OCI-LY1 (cell line): ENCODE measurements around the gene CCR4.
"Not testable (repeated sequence)": the region's sequence is repeated elsewhere in the genome, so short reads cannot be mapped to it uniquely, and the experiment has no call there.

Experiments
- H2AFZ ChIP-seq: fragments of 200-600 bp; sonication (generic), shearing (Covaris generic); 2 replicates; pipeline ENCODE4 v1.6.0; 2014; ENCODE audit warnings: antibody characterized with exemption, mild to moderate bottlenecking, low read length
- H3F3A ChIP-seq: fragments of 200-600 bp; sonication (generic), shearing (Covaris generic); 2 replicates; pipeline ENCODE4 v1.6.0; 2014; ENCODE audit warnings: mild to moderate bottlenecking, antibody characterized with exemption, low read length, moderate library complexity; ENCODE audit not compliant: insufficient read depth
- H3K27ac ChIP-seq: fragments of 200-600 bp; sonication (generic); 2 replicates; pipeline ENCODE4 v1.5.1; 2014; ENCODE audit warnings: low read length, mixed run types, mild to moderate bottlenecking, low read depth; ENCODE audit not compliant: poor library complexity, severe bottlenecking
- H3K27me3 ChIP-seq: fragments of 200-600 bp; sonication (generic); 2 replicates; pipeline ENCODE4 v1.6.0; 2014; ENCODE audit warnings: antibody characterized with exemption, mild to moderate bottlenecking, low read length, moderate library complexity; ENCODE audit not compliant: insufficient read depth
- H3K36me3 ChIP-seq: fragments of 200-600 bp; sonication (generic); 2 replicates; pipeline ENCODE4 v1.6.1; 2014; ENCODE audit warnings: mild to moderate bottlenecking, antibody characterized with exemption, low read length, moderate library complexity, mixed read lengths; ENCODE audit not compliant: insufficient read depth
- H3K4me1 ChIP-seq: fragments of 200-600 bp; sonication (generic); 2 replicates; pipeline ENCODE4 v1.5.1; 2014; ENCODE audit warnings: mild to moderate bottlenecking, low read length, moderate library complexity; ENCODE audit not compliant: insufficient read depth, severe bottlenecking
- H3K4me2 ChIP-seq: fragments of 200-600 bp; sonication (generic), shearing (Covaris generic); 2 replicates; pipeline ENCODE4 v1.6.1; 2014; ENCODE audit warnings: low read length
- H3K4me3 ChIP-seq: fragments of 200-600 bp; sonication (generic); 2 replicates; pipeline ENCODE4 v1.5.1; 2014; ENCODE audit warnings: low read length, low read depth, mild to moderate bottlenecking, mixed read lengths; ENCODE audit not compliant: poor library complexity, severe bottlenecking
- H3K79me2 ChIP-seq: fragments of 200-600 bp; shearing (Covaris generic); 2 replicates; pipeline ENCODE4 v1.6.1; 2016; ENCODE audit warnings: mixed run types, low read length, mixed read lengths; ENCODE audit not compliant: insufficient read depth
- H3K9ac ChIP-seq: fragments of 200-600 bp; sonication (generic), shearing (Covaris generic); 2 replicates; pipeline ENCODE4 v1.6.1; 2014; ENCODE audit warnings: mild to moderate bottlenecking, low read length, mixed read lengths
- H3K9me2 ChIP-seq: fragments of 200-600 bp; sonication (generic), shearing (Covaris generic); 2 replicates; pipeline ENCODE4 v1.6.1; 2014; ENCODE audit warnings: low read depth, mild to moderate bottlenecking, low read length, mixed read lengths
- H3K9me3 ChIP-seq: fragments of 200-600 bp; shearing (Covaris generic); 2 replicates; pipeline ENCODE4 v1.6.1; 2014; ENCODE audit warnings: low read length, mixed read lengths
- H4K20me1 ChIP-seq: fragments of 200-600 bp; sonication (generic), shearing (Covaris generic); 2 replicates; pipeline ENCODE4 v1.6.0; 2016; ENCODE audit warnings: mild to moderate bottlenecking, low read length; ENCODE audit not compliant: insufficient read depth
- EZH2 ChIP-seq: fragments of 200-600 bp; sonication (generic), shearing (Covaris generic); IDR thresholded peaks from 2 replicates; pipeline ENCODE4 v1.8.0; 2017; ENCODE audit warnings: borderline replicate concordance, mixed run types, mild to moderate bottlenecking, antibody characterized with exemption, low read length, moderate library complexity, mixed read lengths
- TF ChIP-seq, protein P1 (sequence below): fragments of 200-600 bp; sonication (generic), shearing (Covaris generic); IDR thresholded peaks from 2 replicates; pipeline ENCODE4 v1.5.1; 2017; ENCODE audit warnings: mild to moderate bottlenecking, antibody characterized with exemption, low read length, moderate library complexity, mixed read lengths

Gene CCR4

GRCh38 chr3:32968166-32968919 lies 16.9 kb downstream of the CCR4 start:
- H3K9me3 ChIP-seq, result no peaks in the 10 kb centered on the region
- no peaks in the 10 kb centered on the region for H3K4me1 ChIP-seq
- no peaks in the 10 kb centered on the region for H4K20me1 ChIP-seq
- no peak overlapping the region for H3K27ac ChIP-seq
- H3K36me3 ChIP-seq, result no peaks in the 10 kb centered on the region
- no peaks in the 10 kb centered on the region for H3K27me3 ChIP-seq
- no peak overlapping the region for H2AFZ ChIP-seq
- H3K9me2 ChIP-seq, result no peaks in the 10 kb centered on the region
- no peak for TF ChIP-seq EZH2
- TF ChIP-seq, protein P1, sequence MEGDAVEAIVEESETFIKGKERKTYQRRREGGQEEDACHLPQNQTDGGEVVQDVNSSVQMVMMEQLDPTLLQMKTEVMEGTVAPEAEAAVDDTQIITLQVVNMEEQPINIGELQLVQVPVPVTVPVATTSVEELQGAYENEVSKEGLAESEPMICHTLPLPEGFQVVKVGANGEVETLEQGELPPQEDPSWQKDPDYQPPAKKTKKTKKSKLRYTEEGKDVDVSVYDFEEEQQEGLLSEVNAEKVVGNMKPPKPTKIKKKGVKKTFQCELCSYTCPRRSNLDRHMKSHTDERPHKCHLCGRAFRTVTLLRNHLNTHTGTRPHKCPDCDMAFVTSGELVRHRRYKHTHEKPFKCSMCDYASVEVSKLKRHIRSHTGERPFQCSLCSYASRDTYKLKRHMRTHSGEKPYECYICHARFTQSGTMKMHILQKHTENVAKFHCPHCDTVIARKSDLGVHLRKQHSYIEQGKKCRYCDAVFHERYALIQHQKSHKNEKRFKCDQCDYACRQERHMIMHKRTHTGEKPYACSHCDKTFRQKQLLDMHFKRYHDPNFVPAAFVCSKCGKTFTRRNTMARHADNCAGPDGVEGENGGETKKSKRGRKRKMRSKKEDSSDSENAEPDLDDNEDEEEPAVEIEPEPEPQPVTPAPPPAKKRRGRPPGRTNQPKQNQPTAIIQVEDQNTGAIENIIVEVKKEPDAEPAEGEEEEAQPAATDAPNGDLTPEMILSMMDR, result no peak
- no peaks in the 10 kb centered on the region for H3K79me2 ChIP-seq
- no peak overlapping the region for H3K4me2 ChIP-seq
- no peak overlapping the region for H3K4me3 ChIP-seq
- H3F3A ChIP-seq, result no peaks in the 10 kb centered on the region
- no peak overlapping the region for H3K9ac ChIP-seq

GRCh38 chr3:32968920-32969389 lies 17.5 kb downstream of the CCR4 start:
- no peaks in the 10 kb centered on the region for H3K9me3 ChIP-seq
- no peaks in the 10 kb centered on the region for H3F3A ChIP-seq
- H3K79me2 ChIP-seq, result no peaks in the 10 kb centered on the region
- H3K27me3 ChIP-seq, result no peaks in the 10 kb centered on the region
- TF ChIP-seq, protein P1, result no peak
- no peak for TF ChIP-seq EZH2
- no peak overlapping the region for H3K4me2 ChIP-seq
- no peaks in the 10 kb centered on the region for H3K36me3 ChIP-seq
- no peaks in the 10 kb centered on the region for H4K20me1 ChIP-seq
- no peak overlapping the region for H2AFZ ChIP-seq
- no peak overlapping the region for H3K4me3 ChIP-seq
- no peak overlapping the region for H3K27ac ChIP-seq
- no peak overlapping the region for H3K9ac ChIP-seq
- no peaks in the 10 kb centered on the region for H3K9me2 ChIP-seq
- no peaks in the 10 kb centered on the region for H3K4me1 ChIP-seq

DNA sequence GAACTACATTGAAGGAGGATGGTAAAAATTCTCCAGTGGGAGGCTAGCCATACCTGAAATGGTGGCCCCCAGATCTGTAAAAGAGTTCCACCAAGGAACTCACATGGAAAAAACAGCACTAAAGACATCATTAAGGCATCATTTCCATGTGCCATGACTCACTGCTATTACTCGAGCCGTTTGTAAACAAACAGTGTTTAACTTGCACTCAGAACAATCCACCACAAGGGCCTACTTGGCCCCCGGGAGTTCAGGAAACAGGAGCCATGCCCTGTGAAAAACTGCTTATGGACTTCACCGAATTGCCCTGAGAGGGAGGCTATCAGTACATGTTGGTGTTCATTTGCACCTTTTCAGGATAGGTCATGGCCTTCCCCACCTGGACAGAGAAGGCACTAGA lies 18.2 kb downstream of the CCR4 start:
- H3K9me2 ChIP-seq, result no peaks in the 10 kb centered on the region

GRCh38 chr3:32971291-32971690 lies 19.8 kb downstream of the CCR4 start:
- not testable (repeated sequence) for H3F3A ChIP-seq, H3K27me3 ChIP-seq, H3K4me2 ChIP-seq, H4K20me1 ChIP-seq, H3K36me3 ChIP-seq, H3K9me3 ChIP-seq, H3K27ac ChIP-seq, H3K79me2 ChIP-seq, H3K9me2 ChIP-seq, H2AFZ ChIP-seq, H3K4me1 ChIP-seq, H3K9ac ChIP-seq, H3K4me3 ChIP-seq

More for the DNA sequence above, 18.2 kb downstream of the CCR4 start:
- H3K4me1 ChIP-seq, result no peaks in the 10 kb centered on the region
- no peaks in the 10 kb centered on the region for H3F3A ChIP-seq
- TF ChIP-seq EZH2, result no peak
- TF ChIP-seq, protein P1, result no peak
- H3K9ac ChIP-seq, result no peak overlapping the region
- no peak overlapping the region for H2AFZ ChIP-seq
- no peaks in the 10 kb centered on the region for H4K20me1 ChIP-seq
- H3K27me3 ChIP-seq, result no peaks in the 10 kb centered on the region
- no peaks in the 10 kb centered on the region for H3K36me3 ChIP-seq
- no peaks in the 10 kb centered on the region for H3K9me3 ChIP-seq
- H3K79me2 ChIP-seq, result no peaks in the 10 kb centered on the region
- no peak overlapping the region for H3K4me2 ChIP-seq
- no peak overlapping the region for H3K27ac ChIP-seq
- no peak overlapping the region for H3K4me3 ChIP-seq
